ENCODE results near the gene HAL. TPM values are rescaled to one million over a fixed set of nuclear protein-coding genes. Genes with fewer than 3 reads are reported as not detected.
"Not testable (repeated sequence)": the region's sequence is repeated elsewhere in the genome, so short reads cannot be mapped to it uniquely, and the experiment has no call there.

The HAL gene
- total RNA-seq, 4 donors from 2014 or later, result 1.2 TPM; not detected in 3

DNA sequence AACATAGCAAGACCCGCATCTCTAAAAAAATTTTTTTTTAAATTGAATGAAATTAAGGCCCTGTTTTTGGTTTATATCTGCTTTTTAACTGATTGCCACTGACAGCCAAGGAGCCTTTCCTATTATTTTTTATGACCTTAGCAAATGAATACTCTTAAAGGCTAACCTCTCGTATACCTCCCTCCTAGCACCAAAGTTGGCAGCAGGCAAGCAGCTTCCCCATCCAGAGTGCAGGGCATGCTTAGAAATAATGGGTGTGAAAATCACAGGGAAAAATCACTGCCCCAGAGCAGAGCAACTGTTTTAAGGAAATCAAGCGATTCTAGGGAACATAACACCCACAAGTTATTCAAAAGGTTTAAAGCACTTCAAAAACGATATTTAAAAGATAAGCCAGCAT lies 20.7 kb downstream of the HAL start:
- Histone ChIP-seq H3K9me3 (no peaks in the 10 kb centered on the region), H3K27ac (replicated peaks in 1 of 4) (no peak overlapping the region), H3K27me3 (no peaks in the 10 kb centered on the region), H3K4me3 (no peak overlapping the region), H3K36me3 (no peaks in the 10 kb centered on the region), H3K4me1 (no peaks in the 10 kb centered on the region)
- 94% methylated on average over 4 of the region's 4 CpGs for WGBS
- intact Hi-C loops (cut with DNase I), result no loop called here
- TF ChIP-seq, protein P1, sequence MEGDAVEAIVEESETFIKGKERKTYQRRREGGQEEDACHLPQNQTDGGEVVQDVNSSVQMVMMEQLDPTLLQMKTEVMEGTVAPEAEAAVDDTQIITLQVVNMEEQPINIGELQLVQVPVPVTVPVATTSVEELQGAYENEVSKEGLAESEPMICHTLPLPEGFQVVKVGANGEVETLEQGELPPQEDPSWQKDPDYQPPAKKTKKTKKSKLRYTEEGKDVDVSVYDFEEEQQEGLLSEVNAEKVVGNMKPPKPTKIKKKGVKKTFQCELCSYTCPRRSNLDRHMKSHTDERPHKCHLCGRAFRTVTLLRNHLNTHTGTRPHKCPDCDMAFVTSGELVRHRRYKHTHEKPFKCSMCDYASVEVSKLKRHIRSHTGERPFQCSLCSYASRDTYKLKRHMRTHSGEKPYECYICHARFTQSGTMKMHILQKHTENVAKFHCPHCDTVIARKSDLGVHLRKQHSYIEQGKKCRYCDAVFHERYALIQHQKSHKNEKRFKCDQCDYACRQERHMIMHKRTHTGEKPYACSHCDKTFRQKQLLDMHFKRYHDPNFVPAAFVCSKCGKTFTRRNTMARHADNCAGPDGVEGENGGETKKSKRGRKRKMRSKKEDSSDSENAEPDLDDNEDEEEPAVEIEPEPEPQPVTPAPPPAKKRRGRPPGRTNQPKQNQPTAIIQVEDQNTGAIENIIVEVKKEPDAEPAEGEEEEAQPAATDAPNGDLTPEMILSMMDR (IDR thresholded peaks at IDR 0.05), result no peak
- TF ChIP-seq EP300 (IDR thresholded peaks at IDR 0.05) (no peak), POLR2A (IDR thresholded peaks at IDR 0.05; ENCODE audit: low read depth) (no peak), POLR2AphosphoS5 (IDR thresholded peaks at IDR 0.05) (no peak)
- no peak for DNase-seq (ENCODE audit: extremely low spot score)

GRCh38 chr12:95974358-95974757 lies 21.8 kb downstream of the HAL start:
- TF ChIP-seq EP300 (IDR thresholded peaks at IDR 0.05) (no peak), POLR2AphosphoS5 (IDR thresholded peaks at IDR 0.05) (no peak), POLR2A (IDR thresholded peaks at IDR 0.05; ENCODE audit: low read depth) (no peak)
- TF ChIP-seq, protein P1 (IDR thresholded peaks at IDR 0.05), result no peak
- no peaks in the 10 kb centered on the region for H3K4me1 ChIP-seq
- no peak for DNase-seq (ENCODE audit: extremely low spot score)
- H3K27ac ChIP-seq (replicated peaks in 1 of 4), result no peak overlapping the region
- no peaks in the 10 kb centered on the region for H3K36me3 ChIP-seq
- WGBS, result 22% methylated on average over 2 of the region's 2 CpGs
- H3K4me3 ChIP-seq, result no peak overlapping the region
- intact Hi-C loops (cut with DNase I), result no loop called here
- H3K27me3 ChIP-seq, result no peaks in the 10 kb centered on the region
- H3K9me3 ChIP-seq, result no peaks in the 10 kb centered on the region

DNA sequence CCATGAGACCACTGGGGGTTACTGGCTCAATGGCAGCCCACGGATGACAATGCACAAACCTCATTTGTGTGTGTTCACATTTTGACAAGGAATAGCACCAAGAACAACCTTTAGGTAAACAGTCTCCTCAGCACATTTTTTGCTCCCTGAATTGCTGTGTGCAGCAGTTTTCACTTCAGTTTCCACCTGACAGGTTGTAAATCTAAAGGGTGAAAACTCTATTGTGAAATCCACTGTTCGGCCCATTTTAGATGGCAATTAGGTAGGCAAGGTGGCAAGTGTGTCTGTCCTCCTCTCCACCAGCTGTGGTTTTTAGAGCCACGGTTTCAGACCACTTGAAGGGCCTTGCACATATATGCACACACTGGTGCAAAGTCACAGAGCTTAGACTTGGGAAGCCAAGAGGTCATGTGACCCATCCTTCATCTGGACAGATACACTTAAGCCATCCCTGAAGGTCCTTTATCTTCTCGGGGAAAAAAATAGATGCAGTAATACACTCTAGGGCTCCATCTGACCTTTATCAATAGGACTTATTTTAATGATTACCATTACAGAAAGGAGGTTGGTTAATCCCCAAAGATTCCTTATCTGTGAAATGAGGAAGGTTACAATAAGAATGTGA lies 23.2 kb downstream of the HAL start:
- no peaks in the 10 kb centered on the region for H3K27me3 ChIP-seq

DNA sequence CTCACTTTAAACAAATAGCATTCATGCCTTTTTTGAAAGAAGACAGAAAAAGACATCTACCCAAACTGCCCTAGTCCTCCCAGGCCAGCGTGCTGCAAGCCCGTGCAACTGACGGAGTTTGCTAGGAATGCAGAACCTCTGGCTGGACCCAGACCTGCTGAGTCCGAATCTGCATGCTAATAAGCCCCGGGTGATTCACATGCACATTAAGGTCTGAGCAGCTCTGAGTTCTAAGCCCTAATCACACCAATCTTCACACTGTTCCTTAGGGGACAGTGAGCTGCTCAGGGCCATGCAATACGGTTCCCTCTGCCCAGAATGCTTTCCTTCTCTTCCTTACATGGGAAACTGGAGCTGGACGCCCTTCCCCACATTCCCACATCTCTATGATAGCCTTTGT lies 25.2 kb downstream of the HAL start:
- Histone ChIP-seq H3K4me1 (no peaks in the 10 kb centered on the region), H3K36me3 (no peaks in the 10 kb centered on the region), H3K27me3 (no peaks in the 10 kb centered on the region), H3K4me3 (no peak overlapping the region), H3K27ac (replicated peaks in 1 of 4) (no peak overlapping the region), H3K9me3 (no peaks in the 10 kb centered on the region)
- 71% methylated on average over 7 of the region's 7 CpGs for WGBS
- DNase-seq (ENCODE audit: extremely low spot score), result no peak
- TF ChIP-seq EP300 (IDR thresholded peaks at IDR 0.05) (no peak), POLR2A (IDR thresholded peaks at IDR 0.05; ENCODE audit: low read depth) (no peak), POLR2AphosphoS5 (IDR thresholded peaks at IDR 0.05) (no peak)
- TF ChIP-seq, protein P1 (IDR thresholded peaks at IDR 0.05), result no peak
- intact Hi-C loops (cut with DNase I), result no loop called here

More for the DNA sequence above, 23.2 kb downstream of the HAL start:
- Histone ChIP-seq H3K4me3 (no peak overlapping the region), H3K27ac (replicated peaks in 1 of 4) (no peak overlapping the region), H3K4me1 (no peaks in the 10 kb centered on the region), H3K9me3 (no peaks in the 10 kb centered on the region), H3K36me3 (no peaks in the 10 kb centered on the region)
- TF ChIP-seq POLR2A (IDR thresholded peaks at IDR 0.05; ENCODE audit: low read depth) (no peak), EP300 (IDR thresholded peaks at IDR 0.05) (no peak), POLR2AphosphoS5 (IDR thresholded peaks at IDR 0.05) (no peak)
- TF ChIP-seq, protein P1 (IDR thresholded peaks at IDR 0.05), result no peak
- DNase-seq (ENCODE audit: extremely low spot score), result no peak
- 61% methylated on average over 4 of the region's 4 CpGs for WGBS
- intact Hi-C loops (cut with DNase I), result no loop called here

GRCh38 chr12:95969116-95969515 lies 27.0 kb downstream of the HAL start:
- 100% methylated on average over 8 of the region's 28 CpGs for WGBS
- not testable (repeated sequence) for H3K9me3 ChIP-seq, H3K36me3 ChIP-seq

More at GRCh38 chr12:95969116-95969515, 27.0 kb downstream of the HAL start:
- intact Hi-C loops (cut with DNase I); H3K27me3 ChIP-seq; DNase-seq (ENCODE audit: extremely low spot score); H3K4me3 ChIP-seq; H3K4me1 ChIP-seq; H3K27ac ChIP-seq (replicated peaks in 1 of 4): not testable (repeated sequence)

Measured in esophagus muscularis mucosa (tissue), 4 donors.